GM21717 (cell line): ENCODE data around the gene C9orf152.
"Not testable (repeated sequence)": the region's sequence is repeated elsewhere in the genome, so short reads cannot be mapped to it uniquely, and the experiment has no call there.

Source experiments
- ATAC-seq: cut with Tn5 transposase; IDR thresholded peaks from one replicate; pipeline ENCODE4 v1.9.1; 2021; ENCODE audit warnings: mild to moderate bottlenecking, moderate library complexity; ENCODE audit not compliant: unreplicated experiment

Gene C9orf152

DNA sequence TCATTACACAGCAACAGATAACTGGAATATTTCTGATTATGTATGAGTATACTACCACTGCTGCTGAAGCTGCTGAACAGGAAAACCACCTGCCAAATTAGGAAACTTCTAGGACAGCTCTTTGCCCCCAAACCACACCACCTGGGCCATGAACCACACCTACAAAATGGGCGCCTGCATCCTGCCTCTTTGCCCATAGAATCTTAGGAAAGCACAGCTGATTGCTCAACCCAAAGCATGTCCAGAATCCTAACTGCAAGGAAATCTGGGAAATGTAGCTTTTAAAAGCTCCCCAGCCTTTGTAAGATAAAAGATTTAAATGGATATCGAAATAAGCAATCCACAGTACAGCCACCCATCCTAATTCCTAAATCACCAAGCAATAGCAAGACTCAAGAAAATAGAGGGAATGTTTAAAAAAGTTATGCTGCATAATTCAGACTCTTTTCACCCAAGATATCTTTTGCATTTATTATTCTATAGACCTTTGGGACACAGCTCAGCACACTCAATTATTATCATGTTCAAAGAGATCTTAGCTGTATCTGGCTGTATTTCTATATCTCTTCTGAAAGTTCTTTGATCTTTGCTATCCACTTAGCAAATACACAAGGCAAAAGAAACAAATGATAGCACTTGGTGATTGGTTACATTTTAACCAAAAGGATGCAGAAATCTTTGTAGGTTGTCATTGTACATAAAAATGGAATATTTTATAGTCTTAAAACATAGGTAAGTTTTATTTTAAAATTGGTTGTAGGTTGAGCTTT, 6.8 kb upstream of the C9orf152 start:
- no peak for ATAC-seq

- ATAC-seq = no peak
Observed at GRCh38 chr9:110214090-110214489, 6.1 kb upstream of the C9orf152 start.

DNA sequence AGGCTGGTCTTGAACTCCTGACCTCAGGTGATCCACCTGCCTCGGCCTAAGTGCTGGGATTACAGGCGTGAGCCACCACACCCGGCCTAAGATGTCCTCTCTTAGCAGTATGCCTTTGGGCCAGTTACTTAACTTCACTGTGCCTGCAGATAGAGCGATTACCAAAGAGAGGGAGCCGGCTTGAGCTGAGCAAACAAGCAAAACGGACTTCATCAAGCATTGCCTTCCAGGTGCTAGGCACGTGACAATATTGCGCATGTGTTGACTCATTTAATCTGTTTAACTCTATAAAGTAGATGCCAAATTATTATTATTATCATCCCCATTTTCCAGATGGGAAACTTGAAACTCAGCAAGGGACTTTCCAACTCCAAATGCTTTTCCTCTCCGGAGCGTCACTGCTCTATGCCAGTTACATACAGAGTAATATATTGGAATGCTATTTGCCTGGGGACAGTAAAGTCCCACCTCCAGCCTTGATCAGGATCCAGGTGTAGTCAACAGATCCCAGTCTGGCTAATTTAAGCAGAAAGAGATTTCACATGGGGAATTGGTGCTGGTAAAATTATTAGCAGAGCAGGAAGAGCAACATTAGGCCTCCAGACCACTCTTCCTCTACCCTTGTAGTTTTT, 5.6 kb upstream of the C9orf152 start:
- no peak for ATAC-seq

DNA sequence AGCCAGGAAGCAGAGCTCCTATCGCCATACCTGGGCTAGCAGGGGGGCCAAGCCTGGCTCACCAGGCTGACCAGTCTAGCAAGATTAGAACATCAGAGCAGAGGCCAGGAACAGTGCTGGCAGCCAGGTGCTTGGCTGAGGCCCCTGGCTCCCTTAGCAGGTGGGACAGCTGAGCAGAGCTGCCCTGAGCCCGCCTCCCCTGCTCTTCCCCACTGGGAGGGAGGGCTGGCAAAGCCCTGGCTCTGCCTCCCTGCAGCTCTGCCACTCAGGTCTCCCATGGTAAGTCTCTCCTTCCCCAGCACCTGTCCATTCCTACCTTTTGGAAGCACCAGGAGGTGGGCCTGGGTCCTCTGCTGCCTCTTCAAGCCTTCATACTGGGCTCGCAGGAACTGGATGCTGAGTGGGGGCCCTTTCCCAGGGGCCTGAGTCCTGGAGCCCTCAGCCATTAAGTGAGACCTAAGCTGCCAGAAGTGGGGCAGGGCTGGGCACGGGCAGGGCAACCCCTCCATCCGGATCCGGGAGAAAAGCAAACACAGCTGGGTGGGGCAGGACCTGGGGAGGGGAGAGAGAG, 803 bp downstream of the C9orf152 start:
- no peak for ATAC-seq

- ATAC-seq = no peak
Observed at GRCh38 chr9:110206389-110206788, 1.6 kb downstream of the C9orf152 start.

DNA sequence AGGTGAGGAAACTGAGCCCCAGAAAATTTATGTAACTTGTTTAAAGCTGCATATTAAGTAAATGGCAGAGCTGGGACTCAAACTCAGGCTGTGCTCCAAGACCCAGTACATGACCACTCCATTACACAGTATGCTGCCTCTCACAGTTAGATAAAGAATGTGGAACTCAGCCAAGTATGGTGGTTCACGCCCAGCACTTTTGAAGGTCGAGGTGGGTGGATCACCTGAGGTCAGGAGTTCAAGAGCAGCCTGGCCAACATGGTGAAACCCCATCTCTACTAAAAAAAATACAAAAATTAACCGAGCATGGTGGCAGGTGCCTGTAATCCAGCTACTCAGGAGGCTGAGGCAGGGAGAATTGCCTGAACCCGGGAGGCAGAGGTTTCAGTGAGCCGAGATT, 2.3 kb downstream of the C9orf152 start:
- not testable (repeated sequence) for ATAC-seq

DNA sequence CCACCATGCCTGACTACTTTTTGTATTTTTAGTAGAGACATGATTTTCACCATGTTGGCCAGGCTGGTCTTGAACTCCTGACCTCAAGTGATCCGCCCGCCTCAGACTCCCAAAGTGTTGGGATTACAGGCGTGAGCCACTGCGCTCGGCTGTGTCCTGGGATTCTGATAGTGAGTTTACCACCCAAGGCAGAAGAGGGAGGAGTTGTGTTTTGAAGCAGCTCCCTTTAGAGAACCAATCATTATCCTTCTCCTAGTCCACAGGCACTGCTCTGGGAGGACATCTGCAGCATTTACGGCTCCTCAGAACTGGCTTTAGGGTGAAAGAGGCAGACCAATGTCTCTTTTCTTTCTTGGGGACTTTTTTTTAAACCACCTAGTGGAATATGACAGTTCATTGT, 5.7 kb downstream of the C9orf152 start:
- ATAC-seq = no peak

- ATAC-seq = no peak
Observed at GRCh38 chr9:110199643-110200042, 8.3 kb downstream of the C9orf152 start.

GRCh38 chr9:110198357-110198756, 9.6 kb downstream of the C9orf152 start:
- ATAC-seq = no peak

DNA sequence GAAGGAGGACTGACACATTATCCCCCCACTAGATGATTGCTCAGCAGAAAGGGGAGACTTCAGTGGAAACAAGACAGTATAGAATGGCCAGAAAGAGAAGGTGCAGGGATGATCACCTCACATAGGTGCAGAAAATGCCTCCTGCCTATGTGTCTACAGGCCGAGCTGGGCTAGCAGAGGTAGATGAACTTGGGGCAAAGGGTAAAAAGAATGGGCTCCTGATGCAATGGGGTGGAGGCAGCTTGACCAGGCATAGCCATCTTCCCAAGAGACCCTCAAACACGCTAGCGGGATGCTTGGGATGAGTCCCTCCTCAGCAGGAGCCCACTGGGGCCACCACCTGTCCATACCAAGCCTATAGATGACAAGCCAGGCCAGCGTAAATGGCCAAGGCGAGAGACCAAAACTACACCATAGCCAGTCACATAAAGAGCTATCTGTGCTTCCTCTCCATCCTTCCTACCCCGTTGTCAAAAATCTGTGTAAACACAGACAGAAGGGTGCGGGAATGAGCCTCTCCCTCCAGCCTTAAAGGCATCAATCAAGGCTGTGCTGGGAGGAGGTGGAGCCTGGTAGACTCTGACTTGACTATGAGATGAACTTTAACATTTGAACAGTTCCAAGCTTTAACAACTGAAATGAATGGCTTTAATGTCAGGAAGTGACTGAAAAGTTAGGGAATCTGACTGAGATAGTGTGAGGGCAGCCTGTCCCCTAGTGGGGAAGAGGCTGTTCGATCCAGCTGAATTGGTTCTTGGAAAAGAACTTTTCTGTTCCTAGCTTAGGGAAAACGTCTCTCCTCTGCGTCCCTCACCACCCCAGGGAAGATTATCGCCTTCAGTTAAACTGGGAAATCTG, 10.4 kb downstream of the C9orf152 start:
- ATAC-seq = no peak

- ATAC-seq = not testable (repeated sequence)
Observed at GRCh38 chr9:110196084-110196499, 11.9 kb downstream of the C9orf152 start.

GRCh38 chr9:110192531-110193261, 15.3 kb downstream of the C9orf152 start:
- ATAC-seq = no peak

DNA sequence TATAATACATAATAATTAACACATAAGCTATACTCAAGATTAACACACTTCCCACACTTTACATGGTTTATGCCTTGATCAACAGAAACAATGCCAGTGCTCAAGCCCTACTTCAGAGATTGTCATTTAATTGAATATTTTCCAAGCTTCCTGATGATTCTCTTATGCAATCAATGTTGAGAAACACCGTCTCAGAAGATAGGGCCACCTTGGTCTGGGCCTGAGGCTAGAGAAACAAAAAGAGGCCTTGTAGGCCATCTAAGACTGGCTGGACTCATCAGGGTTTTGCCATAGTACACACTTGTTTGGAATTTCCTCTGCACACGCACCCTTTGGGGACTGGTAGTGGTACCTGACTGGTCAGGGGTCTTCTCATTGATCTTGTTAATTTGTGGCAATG, 16.3 kb downstream of the C9orf152 start:
- no peak for ATAC-seq

- ATAC-seq = no peak
Observed at GRCh38 chr9:110189559-110190320, 18.2 kb downstream of the C9orf152 start.

GRCh38 chr9:110188991-110189390, 19.0 kb downstream of the C9orf152 start:
- ATAC-seq = no peak

DNA sequence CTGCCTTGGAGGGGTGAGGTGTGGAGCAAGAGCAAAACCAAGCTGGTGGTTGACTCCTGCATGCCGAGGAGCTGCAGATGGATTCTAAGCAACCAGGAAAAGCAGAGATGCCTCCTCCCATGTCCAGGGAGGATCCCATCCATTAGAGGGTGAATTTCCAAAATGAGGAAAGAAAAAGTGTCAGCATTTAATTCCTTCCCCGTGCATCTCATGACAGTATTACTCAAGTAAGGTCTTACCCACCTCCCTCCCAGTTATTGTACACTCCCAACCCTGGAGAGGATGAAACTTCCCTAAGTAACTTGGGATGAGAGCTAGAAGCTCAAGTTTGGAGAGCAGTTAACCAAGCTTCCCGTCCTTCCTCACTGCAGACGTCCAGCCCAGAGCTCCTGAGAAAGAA, 19.9 kb downstream of the C9orf152 start:
- no peak for ATAC-seq

DNA sequence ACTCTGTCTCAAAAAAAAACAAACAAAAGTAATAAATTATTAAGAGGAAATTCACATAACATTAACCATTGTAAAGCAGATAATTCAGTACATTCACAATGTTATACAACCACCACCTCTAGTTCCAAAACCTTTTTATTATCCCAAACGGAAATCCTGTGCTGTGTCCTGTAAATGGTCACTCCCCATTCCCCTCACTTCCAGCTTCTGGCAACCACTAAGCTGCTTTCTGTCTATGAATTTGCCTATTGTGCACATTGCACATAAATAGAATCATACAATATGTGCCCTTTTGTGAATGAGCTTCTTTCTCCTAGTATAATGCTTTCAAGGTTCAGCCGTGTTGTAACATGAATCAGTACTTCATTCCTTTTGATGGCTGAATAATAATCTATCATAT, 20.8 kb downstream of the C9orf152 start:
- ATAC-seq = no peak

GRCh38 chr9:110186254-110186653, 21.7 kb downstream of the C9orf152 start:
- ATAC-seq = no peak

DNA sequence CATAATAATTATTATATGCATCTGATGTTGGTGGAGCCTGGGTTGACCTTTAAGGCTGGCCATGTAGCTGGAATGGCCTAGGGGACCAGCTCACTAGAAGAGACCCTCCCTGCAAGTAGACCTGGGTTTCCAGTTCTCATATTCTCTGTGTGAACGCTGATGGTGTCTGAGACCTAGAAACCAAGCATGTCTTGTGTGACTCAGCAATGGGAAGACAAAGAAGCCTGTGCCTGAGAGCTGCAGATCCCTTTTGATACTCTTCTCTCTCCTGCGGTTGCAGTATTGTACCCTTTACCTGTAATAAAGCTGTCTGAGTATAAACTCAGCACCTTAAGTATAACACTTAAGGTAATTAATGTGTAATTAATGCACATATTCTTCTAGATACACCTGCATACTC, 22.2 kb downstream of the C9orf152 start:
- no peak for ATAC-seq
